Common myeloid progenitor, CD34-positive (primary cell): ENCODE results near the gene ATP5IF1.

Source experiments
- CTCF ChIA-PET: fragments of 350-600 bp; sonication (Branson Sonifier 250); formaldehyde crosslinking; loops from one replicate; lab custom pipeline; 2021; ENCODE audit warnings: antibody characterized with exemption; lab: Charles Lee
- POLR2A ChIA-PET: fragments of 350-600 bp; sonication (Branson Sonifier 250); formaldehyde crosslinking; loops from one replicate; lab custom pipeline; 2021; ENCODE audit warnings: antibody characterized with exemption; lab: Charles Lee
- DNase-seq, 3 donors: peaks; one replicate each; pipeline versions ENCODE4 v3.0.0 to v3.0.0-alpha.2; 2013
- H3K27ac ChIP-seq, 2 experiments: 1 replicate in 1 of 2; 2 replicates in 1 of 2; pipeline ENCODE4 v1.7.0; 2013; ENCODE audit warnings: inconsistent platforms in 2 of 2, low read length in 2 of 2, mild to moderate bottlenecking in 2 of 2, low read depth in 1 of 2, moderate library complexity in 1 of 2; ENCODE audit not compliant: severe bottlenecking in 2 of 2, insufficient read depth in 1 of 2, poor library complexity in 1 of 2
- H3K27me3 ChIP-seq, 5 experiments: replicated peaks in 2 of 5; 1 replicate in 3 of 5; 2 replicates in 2 of 5; pipeline versions ENCODE4 v1.6.1 to v1.7.0; 2013; ENCODE audit warnings: low read length in 4 of 5, mild to moderate bottlenecking in 2 of 5, moderate library complexity in 2 of 5, inconsistent platforms in 1 of 5; ENCODE audit not compliant: insufficient read depth in 5 of 5, control insufficient read depth in 4 of 5
- H3K36me3 ChIP-seq, 4 experiments: 1 replicate in 2 of 4; 2 replicates in 2 of 4; pipeline versions ENCODE4 v1.6.1 to v1.7.0; 2013; ENCODE audit warnings: low read length in 3 of 4, control low read depth in 1 of 4, mild to moderate bottlenecking in 1 of 4; ENCODE audit not compliant: control insufficient read depth in 4 of 4, insufficient read depth in 4 of 4
- H3K4me1 ChIP-seq, 4 experiments: 1 replicate in 3 of 4; 2 replicates in 1 of 4; pipeline versions ENCODE4 v1.6.1 to v1.7.1; 2013; ENCODE audit warnings: low read length in 3 of 4, mild to moderate bottlenecking in 3 of 4, control low read depth in 1 of 4, inconsistent platforms in 1 of 4, moderate library complexity in 1 of 4; ENCODE audit not compliant: control insufficient read depth in 4 of 4, insufficient read depth in 4 of 4; ENCODE audit errors: control extremely low read depth in 1 of 4
- H3K4me3 ChIP-seq, 7 experiments: 1 replicate in 4 of 7; 2 replicates in 3 of 7; pipeline versions ENCODE4 v1.5.1 to v1.7.0; 2013; ENCODE audit warnings: mild to moderate bottlenecking in 7 of 7, low read length in 6 of 7, moderate library complexity in 6 of 7, inconsistent platforms in 2 of 7, low read depth in 2 of 7, control low read depth in 1 of 7; ENCODE audit not compliant: insufficient read depth in 4 of 7, control insufficient read depth in 1 of 7; ENCODE audit errors: extremely low read depth in 1 of 7
- H3K9me3 ChIP-seq, 5 experiments: 1 replicate in 4 of 5; 2 replicates in 1 of 5; pipeline versions ENCODE4 v1.6.1 to v1.7.1; 2013; ENCODE audit warnings: low read length in 4 of 5, mild to moderate bottlenecking in 2 of 5, inconsistent platforms in 1 of 5, low read depth in 1 of 5, moderate library complexity in 1 of 5; ENCODE audit not compliant: control insufficient read depth in 4 of 5, insufficient read depth in 2 of 5; ENCODE audit errors: control extremely low read depth in 1 of 5
- WGBS: methylation state at CpG from one replicate; pipeline ENCODE4 v1.1.5; 2013; ENCODE audit not compliant: insufficient coverage; 5-methylcytosine and 5-hydroxymethylcytosine counted together

The ATP5IF1 gene

DNA sequence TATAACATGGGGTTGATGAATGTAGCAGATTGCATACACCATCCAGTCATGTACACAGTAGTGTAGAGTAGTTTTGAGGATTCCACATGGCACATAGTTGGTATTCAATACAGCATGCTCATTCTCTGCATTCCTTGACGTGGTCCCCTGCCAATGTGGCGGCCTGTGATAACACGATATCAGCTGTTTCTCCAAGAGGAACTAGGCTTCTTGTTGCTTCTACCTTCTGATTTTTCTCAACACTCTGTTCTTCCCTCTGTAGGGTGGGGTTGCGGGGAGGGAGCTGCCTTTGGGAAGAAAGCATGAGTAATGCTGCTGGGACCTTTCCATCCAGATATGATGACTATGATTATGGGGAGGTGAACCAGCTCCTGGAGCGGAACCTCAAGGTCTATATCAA is 42.8 kb downstream of the ATP5IF1 start:
- Histone ChIP-seq H3K27me3 (no peaks in the 10 kb centered on the region), H3K4me1 (peaks cover 0 to 9% (median 0%) of the 10 kb centered on the region in 4 experiments), H3K9me3 (no peaks in the 10 kb centered on the region), H3K4me3 (no peak overlapping the region), H3K36me3 (peaks cover 5 to 68% (median 35%) of the 10 kb centered on the region in 4 experiments), H3K27ac (no peak overlapping the region)
- POLR2A ChIA-PET, result no interaction called here
- 97% methylated on average over 4 of the region's 5 CpGs for WGBS
- CTCF ChIA-PET, result interaction anchor here (1.3 to 1.4 kb wide), 2 partner anchors 12 to 81 kb away, joined by 4 read pairs; no protein-coding TSS in a partner anchor
- peak in 2 of 3 donors; percentile 28 to 60 for DNase-seq

DNA sequence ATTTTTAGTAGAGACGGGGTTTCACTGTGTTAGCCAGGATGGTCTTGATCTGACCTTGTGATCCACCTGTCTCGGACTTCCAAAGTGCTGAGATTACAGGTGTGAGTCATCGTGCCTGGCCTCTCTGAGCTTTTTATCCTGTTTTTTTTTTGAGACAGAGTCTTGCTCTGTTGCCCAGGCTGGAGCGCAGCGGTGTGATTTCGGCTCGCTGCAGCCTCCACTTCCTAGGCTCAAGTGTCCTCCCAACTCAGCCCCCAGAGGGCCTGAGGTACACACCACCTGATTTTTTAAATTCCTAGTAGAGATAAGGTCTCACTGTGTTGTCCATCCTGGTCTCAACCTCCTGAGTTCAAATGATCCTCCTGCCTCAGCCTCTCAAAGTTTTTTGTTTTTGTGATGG is 43.8 kb downstream of the ATP5IF1 start:
- 100% methylated on average over 7 of the region's 7 CpGs for WGBS
- ChIA-PET CTCF (interaction anchor here (0.6 to 1.4 kb wide), 4 partner anchors 13 to 80 kb away, joined by 3 to 4 read pairs (median 3); no protein-coding TSS in a partner anchor), POLR2A (interaction anchor here (0.6 kb wide), 1 partner anchor 283 kb away, joined by 3 read pairs; no protein-coding TSS in a partner anchor)
- H3K27ac ChIP-seq, result no peak overlapping the region
- no peak overlapping the region for H3K4me3 ChIP-seq
- no peaks in the 10 kb centered on the region for H3K27me3 ChIP-seq
- peaks cover 0 to 9% (median 0%) of the 10 kb centered on the region in 4 experiments for H3K4me1 ChIP-seq
- peaks cover 2 to 60% (median 28%) of the 10 kb centered on the region in 4 experiments for H3K36me3 ChIP-seq
- DNase-seq, result no peak
- no peaks in the 10 kb centered on the region for H3K9me3 ChIP-seq

DNA sequence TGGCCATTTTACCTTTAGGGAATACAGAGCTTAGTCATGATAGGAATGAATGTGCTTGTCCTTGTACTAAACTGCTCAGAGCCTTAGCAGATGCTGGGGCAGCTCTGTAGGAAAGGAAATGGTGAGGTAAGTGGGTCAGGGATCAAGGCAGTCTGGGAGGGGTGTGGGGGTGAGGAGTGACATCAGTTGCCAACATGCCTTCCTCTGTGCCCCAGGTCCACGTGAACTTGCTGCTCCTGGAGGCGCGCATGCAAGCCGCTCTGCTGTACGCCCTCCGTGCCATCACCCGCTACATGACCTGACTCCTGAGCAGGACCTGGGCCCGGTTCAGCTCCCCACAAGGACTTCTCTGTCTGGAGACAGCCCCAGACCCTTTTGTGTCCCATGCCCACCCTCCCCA is 44.6 kb downstream of the ATP5IF1 start:
- WGBS, result 98% methylated on average over 8 of the region's 8 CpGs
- no peak for DNase-seq
- CTCF ChIA-PET, result interaction anchor here (0.6 to 1.3 kb wide), 2 partner anchors 15 to 54 kb away, joined by 3 read pairs; no protein-coding TSS in a partner anchor
- Histone ChIP-seq H3K27me3 (no peaks in the 10 kb centered on the region), H3K36me3 (peaks cover 2 to 56% (median 25%) of the 10 kb centered on the region in 4 experiments), H3K4me3 (no peak overlapping the region), H3K4me1 (peaks cover 0 to 10% (median 0%) of the 10 kb centered on the region in 4 experiments), H3K27ac (no peak overlapping the region), H3K9me3 (no peaks in the 10 kb centered on the region)
- POLR2A ChIA-PET, result interaction anchor here (0.6 kb wide), 1 partner anchor 283 kb away, joined by 3 read pairs; no protein-coding TSS in a partner anchor

DNA sequence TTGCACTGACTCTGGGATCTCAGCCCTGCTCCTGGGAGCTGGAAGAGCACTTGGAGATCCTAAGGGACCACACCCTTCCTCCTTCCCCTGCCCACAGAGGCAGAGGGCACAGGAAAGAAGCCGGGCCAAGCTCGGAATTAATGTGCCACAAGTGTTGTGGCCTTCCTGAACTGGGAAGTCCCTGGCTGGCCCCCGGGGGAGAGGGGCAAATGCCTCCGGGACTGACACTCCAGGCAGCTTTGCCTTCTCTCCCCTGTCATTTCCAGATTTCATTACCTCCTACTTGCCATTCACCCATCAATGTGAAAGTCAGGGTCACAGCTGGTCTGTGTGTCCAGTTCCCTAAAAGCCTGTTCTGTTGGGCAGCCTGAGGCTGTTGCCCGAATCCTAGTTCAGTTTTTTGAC is 45.1 kb downstream of the ATP5IF1 start:
- no peaks in the 10 kb centered on the region for H3K27me3 ChIP-seq
- H3K4me3 ChIP-seq, result no peak overlapping the region
- no peaks in the 10 kb centered on the region for H3K9me3 ChIP-seq
- 100% methylated on average over 4 of the region's 5 CpGs for WGBS
- ChIA-PET POLR2A (no interaction called here), CTCF (interaction anchor here (1.3 kb wide), 1 partner anchor 15 kb away, joined by 3 read pairs; no protein-coding TSS in a partner anchor)
- peaks cover 0 to 15% (median 1%) of the 10 kb centered on the region in 4 experiments for H3K4me1 ChIP-seq
- DNase-seq, result no peak
- H3K36me3 ChIP-seq, result peaks cover 2 to 52% (median 25%) of the 10 kb centered on the region in 4 experiments
- H3K27ac ChIP-seq, result no peak overlapping the region

DNA sequence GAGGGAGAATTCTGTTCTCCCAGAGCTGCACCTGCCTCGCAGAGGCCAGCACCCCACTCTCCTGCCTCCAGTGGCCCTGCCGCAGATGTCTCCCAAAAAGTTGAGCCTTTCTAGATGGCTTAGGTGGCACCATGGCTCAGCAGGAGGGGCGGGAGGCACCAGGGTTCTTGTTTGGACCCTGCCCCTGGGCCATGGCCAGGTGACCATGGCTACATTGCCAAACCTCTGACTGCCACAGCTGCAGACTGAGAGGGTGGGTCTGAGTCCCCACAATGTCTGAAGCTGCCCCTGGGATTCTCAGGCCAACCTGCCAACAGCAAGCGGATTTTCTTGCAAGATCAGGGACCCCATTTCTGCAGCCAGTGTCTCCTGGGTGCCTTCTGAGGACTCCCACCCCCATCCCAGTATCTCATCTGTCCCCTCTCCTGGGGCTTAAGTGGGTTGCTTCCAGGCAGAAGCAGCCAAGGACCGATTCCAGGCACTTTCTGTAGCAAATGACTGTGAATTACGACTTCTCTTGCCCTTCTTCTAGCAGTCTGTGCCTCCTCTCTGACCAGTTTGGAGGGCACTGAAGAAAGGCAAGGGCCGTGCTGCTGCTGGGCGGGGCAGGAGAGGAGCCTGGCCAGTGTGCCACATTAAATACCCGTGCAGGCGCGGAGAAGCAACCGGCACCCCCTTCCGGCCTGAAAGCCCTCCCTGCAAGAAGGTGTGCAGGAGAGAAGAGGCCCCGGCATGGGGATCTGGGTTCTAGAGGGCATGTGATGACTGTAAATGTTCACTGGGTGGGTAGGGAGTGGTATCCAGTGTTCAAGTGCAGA is 45.9 kb downstream of the ATP5IF1 start:
- 97% methylated on average over 10 of the region's 14 CpGs for WGBS
- ChIA-PET CTCF (interaction anchor here (0.6 kb wide), 1 partner anchor 13 kb away, joined by 3 read pairs; no protein-coding TSS in a partner anchor), POLR2A (no interaction called here)
- Histone ChIP-seq H3K36me3 (peaks cover 2 to 52% (median 25%) of the 10 kb centered on the region in 4 experiments), H3K4me1 (peaks cover 0 to 21% (median 1%) of the 10 kb centered on the region in 4 experiments), H3K4me3 (no peak overlapping the region), H3K9me3 (no peaks in the 10 kb centered on the region), H3K27me3 (no peaks in the 10 kb centered on the region), H3K27ac (no peak overlapping the region)
- no peak for DNase-seq

DNA sequence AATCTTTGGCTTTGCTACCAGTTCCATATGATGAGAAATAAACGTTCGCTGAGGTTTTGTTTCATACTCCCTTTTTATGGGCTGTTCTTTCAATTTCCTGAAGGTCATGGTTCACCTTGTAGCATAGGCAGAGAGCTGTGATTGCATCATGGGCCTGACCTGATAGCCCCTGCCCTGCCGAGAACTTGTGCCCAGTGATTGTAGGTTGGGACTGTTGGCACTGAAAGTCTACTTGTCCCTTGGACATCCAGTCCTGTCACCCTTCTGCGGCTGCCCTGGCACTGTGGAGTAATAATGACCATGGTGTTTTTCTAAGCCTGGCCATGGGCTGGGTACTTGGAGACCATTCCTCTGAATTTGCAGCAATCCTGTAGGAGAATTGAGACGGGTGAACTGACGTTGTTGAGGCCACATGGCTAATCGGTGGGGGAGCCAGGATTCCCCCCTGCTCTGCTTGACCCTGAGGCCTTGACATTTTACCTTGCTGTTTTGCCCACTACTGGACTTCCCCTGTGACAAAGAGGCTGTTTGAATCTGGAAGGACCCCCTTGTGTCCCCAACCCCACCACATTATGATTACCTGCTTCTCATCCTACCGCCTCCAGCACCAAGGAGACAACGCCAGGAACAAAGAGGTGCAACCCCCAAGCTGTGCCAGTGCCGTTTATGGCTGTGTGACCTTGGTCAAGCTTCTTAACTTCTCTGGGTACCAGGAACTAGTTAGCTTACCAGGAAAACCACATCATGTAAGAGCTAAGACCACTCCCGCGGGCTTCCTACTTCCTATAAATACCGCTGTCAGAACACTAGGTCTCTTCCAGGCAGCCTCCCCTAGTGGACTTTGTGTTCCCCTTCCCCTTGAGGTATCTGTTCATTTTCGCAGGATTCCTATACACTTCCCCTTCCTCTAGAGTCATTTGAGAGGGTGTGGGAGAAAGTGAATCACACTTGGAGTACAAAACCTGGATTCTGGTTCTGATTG is 46.8 kb downstream of the ATP5IF1 start:
- ChIA-PET POLR2A (interaction anchor here (0.5 kb wide), 1 partner anchor 1165 kb away, joined by 3 read pairs; no protein-coding TSS in a partner anchor), CTCF (no interaction called here)
- H3K27ac ChIP-seq, result no peak overlapping the region
- WGBS, result 95% methylated on average over 10 of the region's 14 CpGs
- no peaks in the 10 kb centered on the region for H3K9me3 ChIP-seq
- no peak for DNase-seq
- no peaks in the 10 kb centered on the region for H3K27me3 ChIP-seq
- H3K36me3 ChIP-seq, result peaks cover 2 to 46% (median 24%) of the 10 kb centered on the region in 4 experiments
- H3K4me3 ChIP-seq, result no peak overlapping the region
- H3K4me1 ChIP-seq, result peaks cover 0 to 29% (median 1%) of the 10 kb centered on the region in 4 experiments
